Spleen (tissue), 7 donors: Measurements from ENCODE around the gene PIM3.

Source experiments
- POLR2A ChIP-seq, 3 donors: fragments of 450-650 bp; IDR thresholded peaks; one replicate each; pipeline ENCODE4 v1.5.1; 2017; ENCODE audit warnings: antibody characterized with exemption in 3 of 3, mild to moderate bottlenecking in 1 of 3
- TF ChIP-seq, protein P1 (sequence below), 11 experiments: fragments of 200-600 bp in 7 of 11; fragments of 450-650 bp in 4 of 11; sonication (generic) in 4 of 11; IDR thresholded peaks in 8 of 11; conservative IDR thresholded peaks in 3 of 11; 1 replicate in 7 of 11; 2 replicates in 4 of 11; pipeline versions ENCODE4 v1.4.0 to v1.8.0; 2016 to 2021; ENCODE audit warnings: antibody characterized with exemption in 11 of 11, inconsistent platforms in 4 of 11, mild to moderate bottlenecking in 1 of 11
- donor health status: DM: no; HTN: no; CAD: no; lungs with moderate emphysema.
- donor health status: DM: no; HTN: no; CAD: no.
- donor health status: DM: no; HTN: no; CAD: no.

- peak in 2 of 3 donors; percentile 29 to 55 for TF ChIP-seq POLR2A (IDR thresholded peaks at IDR 0.05)
- TF ChIP-seq, protein P1, sequence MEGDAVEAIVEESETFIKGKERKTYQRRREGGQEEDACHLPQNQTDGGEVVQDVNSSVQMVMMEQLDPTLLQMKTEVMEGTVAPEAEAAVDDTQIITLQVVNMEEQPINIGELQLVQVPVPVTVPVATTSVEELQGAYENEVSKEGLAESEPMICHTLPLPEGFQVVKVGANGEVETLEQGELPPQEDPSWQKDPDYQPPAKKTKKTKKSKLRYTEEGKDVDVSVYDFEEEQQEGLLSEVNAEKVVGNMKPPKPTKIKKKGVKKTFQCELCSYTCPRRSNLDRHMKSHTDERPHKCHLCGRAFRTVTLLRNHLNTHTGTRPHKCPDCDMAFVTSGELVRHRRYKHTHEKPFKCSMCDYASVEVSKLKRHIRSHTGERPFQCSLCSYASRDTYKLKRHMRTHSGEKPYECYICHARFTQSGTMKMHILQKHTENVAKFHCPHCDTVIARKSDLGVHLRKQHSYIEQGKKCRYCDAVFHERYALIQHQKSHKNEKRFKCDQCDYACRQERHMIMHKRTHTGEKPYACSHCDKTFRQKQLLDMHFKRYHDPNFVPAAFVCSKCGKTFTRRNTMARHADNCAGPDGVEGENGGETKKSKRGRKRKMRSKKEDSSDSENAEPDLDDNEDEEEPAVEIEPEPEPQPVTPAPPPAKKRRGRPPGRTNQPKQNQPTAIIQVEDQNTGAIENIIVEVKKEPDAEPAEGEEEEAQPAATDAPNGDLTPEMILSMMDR (IDR thresholded peaks at IDR 0.05 in 8 of 11, conservative IDR thresholded peaks at IDR 0.05 in 3 of 11) = peak in 3 of 11 experiments; percentile 11 to 37 (median 33)
Observed at GRCh38 chr22:49936018-49936972, 24.3 kb upstream of the PIM3 start.
